ENCODE measurements around the gene LRMDA.

DNA sequence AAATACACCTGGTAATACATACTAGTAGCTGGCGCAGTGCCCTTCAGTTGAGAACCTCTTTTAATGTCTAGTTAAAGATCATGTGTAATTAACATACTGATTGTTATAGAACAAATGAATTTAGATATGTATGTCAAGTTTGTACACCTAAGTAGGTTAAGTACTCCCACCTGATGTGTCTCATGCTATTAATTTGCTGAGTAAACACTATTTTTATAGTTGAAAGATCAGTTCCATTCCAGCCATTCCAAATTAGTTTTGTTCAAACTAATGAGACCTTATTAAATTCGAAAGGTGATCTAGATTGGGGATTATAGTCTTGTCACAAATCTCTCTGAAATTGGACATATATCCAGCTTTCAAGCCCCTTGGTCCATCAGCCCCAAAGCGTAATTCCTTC lies 710.0 kb downstream of the LRMDA start:
- TF ChIP-seq, protein P1, sequence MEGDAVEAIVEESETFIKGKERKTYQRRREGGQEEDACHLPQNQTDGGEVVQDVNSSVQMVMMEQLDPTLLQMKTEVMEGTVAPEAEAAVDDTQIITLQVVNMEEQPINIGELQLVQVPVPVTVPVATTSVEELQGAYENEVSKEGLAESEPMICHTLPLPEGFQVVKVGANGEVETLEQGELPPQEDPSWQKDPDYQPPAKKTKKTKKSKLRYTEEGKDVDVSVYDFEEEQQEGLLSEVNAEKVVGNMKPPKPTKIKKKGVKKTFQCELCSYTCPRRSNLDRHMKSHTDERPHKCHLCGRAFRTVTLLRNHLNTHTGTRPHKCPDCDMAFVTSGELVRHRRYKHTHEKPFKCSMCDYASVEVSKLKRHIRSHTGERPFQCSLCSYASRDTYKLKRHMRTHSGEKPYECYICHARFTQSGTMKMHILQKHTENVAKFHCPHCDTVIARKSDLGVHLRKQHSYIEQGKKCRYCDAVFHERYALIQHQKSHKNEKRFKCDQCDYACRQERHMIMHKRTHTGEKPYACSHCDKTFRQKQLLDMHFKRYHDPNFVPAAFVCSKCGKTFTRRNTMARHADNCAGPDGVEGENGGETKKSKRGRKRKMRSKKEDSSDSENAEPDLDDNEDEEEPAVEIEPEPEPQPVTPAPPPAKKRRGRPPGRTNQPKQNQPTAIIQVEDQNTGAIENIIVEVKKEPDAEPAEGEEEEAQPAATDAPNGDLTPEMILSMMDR (IDR thresholded peaks at IDR 0.05), result no peak
- TF ChIP-seq POLR2A (IDR thresholded peaks at IDR 0.05), result no peak

Measured in body of pancreas (tissue), 4 donors.